GM13976 (cell line): ENCODE results near the gene TSN.

ENCODE experiments used
- DNase-seq: peaks from one replicate; pipeline ENCODE4 v3.0.0; 2012; ENCODE audit warnings: low spot score
- in situ Hi-C: fragments of 300-500 bp; cut with MboI; formaldehyde crosslinking; loops from one replicate; pipeline ENCODE4 v1.12.0; 2022; ENCODE audit warnings: low sequenced_read_pairs, mixed read lengths, inconsistent platforms; ENCODE audit not compliant: unreplicated experiment
- TF ChIP-seq, protein P1 (sequence below): IDR thresholded peaks from 2 replicates; pipeline ENCODE4 v1.5.1; 2012; ENCODE audit warnings: borderline replicate concordance, mild to moderate bottlenecking; ENCODE audit not compliant: insufficient read depth; ENCODE audit errors: extremely low read depth, missing control alignments, control extremely low read depth

The TSN gene

DNA sequence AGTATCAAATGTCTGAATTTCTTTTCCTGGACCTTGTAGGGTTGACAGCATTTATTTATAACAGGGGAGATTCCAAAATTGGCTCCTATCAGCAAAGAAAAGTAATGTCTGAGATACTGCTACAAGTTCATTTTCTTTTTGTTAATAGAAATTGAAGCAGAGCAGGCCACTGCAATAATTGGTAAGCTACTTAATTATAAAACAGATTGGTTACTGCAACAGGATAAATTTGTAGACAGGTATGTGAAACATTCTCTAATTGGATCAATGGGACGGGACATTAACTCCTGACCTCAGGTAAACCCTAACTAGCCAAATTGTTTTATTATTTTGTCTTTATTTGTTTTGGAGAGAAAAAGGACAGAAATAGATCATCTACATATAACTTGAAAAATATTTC lies 39.3 kb upstream of the TSN start:
- TF ChIP-seq, protein P1, sequence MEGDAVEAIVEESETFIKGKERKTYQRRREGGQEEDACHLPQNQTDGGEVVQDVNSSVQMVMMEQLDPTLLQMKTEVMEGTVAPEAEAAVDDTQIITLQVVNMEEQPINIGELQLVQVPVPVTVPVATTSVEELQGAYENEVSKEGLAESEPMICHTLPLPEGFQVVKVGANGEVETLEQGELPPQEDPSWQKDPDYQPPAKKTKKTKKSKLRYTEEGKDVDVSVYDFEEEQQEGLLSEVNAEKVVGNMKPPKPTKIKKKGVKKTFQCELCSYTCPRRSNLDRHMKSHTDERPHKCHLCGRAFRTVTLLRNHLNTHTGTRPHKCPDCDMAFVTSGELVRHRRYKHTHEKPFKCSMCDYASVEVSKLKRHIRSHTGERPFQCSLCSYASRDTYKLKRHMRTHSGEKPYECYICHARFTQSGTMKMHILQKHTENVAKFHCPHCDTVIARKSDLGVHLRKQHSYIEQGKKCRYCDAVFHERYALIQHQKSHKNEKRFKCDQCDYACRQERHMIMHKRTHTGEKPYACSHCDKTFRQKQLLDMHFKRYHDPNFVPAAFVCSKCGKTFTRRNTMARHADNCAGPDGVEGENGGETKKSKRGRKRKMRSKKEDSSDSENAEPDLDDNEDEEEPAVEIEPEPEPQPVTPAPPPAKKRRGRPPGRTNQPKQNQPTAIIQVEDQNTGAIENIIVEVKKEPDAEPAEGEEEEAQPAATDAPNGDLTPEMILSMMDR = no peak
- in situ Hi-C loops = no loop called here
- no peak for DNase-seq

DNA sequence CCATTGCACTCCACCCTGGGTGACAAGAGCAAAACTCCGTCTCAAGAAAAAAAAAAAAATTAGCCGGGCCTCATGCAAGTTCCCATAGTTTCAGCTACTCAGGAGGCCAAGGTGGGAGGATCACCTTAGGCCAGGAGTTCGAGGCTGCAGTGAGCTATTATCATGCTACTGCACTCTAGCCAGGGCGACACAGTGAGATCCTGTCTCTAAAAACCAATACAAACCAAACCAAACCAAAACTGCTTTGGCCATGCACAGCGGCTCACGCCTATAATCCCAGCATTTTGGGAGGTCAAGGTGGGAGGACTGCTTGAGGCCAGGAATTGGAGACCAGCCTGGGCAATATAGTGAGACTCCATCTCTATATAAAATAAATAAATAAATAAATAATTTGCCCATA lies 37.9 kb upstream of the TSN start:
- in situ Hi-C loops = no loop called here
- DNase-seq = no peak
- TF ChIP-seq, protein P1 = no peak

GRCh38 chr2:121721926-121722325 lies 33.5 kb upstream of the TSN start:
- TF ChIP-seq, protein P1 = no peak
- DNase-seq = no peak
- in situ Hi-C loops = loop anchor here (10.0 kb wide), 2 partner anchors 187 to 337 kb away; partner anchors contain the start of gene RNU4ATAC

- in situ Hi-C loops = loop anchor here (10.0 kb wide), 2 partner anchors 188 to 338 kb away; partner anchors contain the start of gene RNU4ATAC
- TF ChIP-seq, protein P1 = no peak
- no peak for DNase-seq
Measured at GRCh38 chr2:121722479-121722878, 33.0 kb upstream of the TSN start.

DNA sequence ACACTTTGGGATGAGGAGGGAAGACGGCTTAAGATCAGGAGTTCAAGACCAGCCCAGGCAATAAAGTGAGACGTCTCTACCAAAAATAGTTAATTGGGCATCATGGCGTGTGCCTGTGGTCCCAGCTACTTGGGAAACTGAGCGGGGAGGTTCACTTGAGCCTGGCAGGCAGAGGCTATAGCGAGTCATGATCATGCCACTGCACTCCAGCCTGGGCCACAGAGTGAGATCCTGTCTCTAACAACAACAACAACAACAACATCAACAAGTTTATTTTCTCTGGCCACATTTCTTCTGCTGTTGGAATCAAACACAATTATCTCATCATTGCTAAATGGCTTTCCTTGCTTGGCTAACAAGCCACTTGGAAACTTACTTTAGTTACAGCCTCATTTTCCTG lies 32.1 kb upstream of the TSN start:
- no peak for DNase-seq
- in situ Hi-C loops = loop anchor here (10.0 kb wide), 2 partner anchors 189 to 339 kb away; partner anchors contain the start of gene RNU4ATAC
- TF ChIP-seq, protein P1 = no peak

GRCh38 chr2:121727332-121727731 lies 28.1 kb upstream of the TSN start:
- in situ Hi-C loops = loop anchor here (10.0 kb wide), 2 partner anchors 193 to 343 kb away; partner anchors contain the start of gene RNU4ATAC
- DNase-seq = no peak
- TF ChIP-seq, protein P1 = no peak
